HepG2 (cell line): Measurements from ENCODE around the gene BIVM. TPM values are rescaled to one million over a fixed set of nuclear protein-coding genes. Genes with fewer than 3 reads are reported as not detected.

Experiments
- ATM ChIP-seq: fragments of 450-650 bp; IDR thresholded peaks from 2 replicates; pipeline ENCODE4 v1.7.1; 2017; ENCODE audit warnings: mild to moderate bottlenecking, borderline replicate concordance
- BORCS8-MEF2B ChIP-seq: sonication (generic); formaldehyde crosslinking; IDR thresholded peaks from 2 replicates; pipeline ENCODE4 v1.8.0; 2022; ENCODE audit warnings: mild to moderate bottlenecking, missing genetic modification reagents
- DR1 ChIP-seq: sonication (generic); formaldehyde crosslinking; IDR thresholded peaks from 2 replicates; pipeline ENCODE4 v1.8.0; 2021; ENCODE audit warnings: mild to moderate bottlenecking, missing genetic modification reagents, inconsistent platforms
- HNRNPK ChIP-seq: fragments of 200-400 bp; formaldehyde crosslinking; IDR thresholded peaks from 2 replicates; pipeline ENCODE4 v1.6.1; 2018; ENCODE audit warnings: low read length, low read depth, moderate library complexity, mild to moderate bottlenecking; ENCODE audit not compliant: poor library complexity, severe bottlenecking
- KDM2A ChIP-seq: sonication (generic); formaldehyde crosslinking; IDR thresholded peaks from 2 replicates; pipeline ENCODE4 v1.4.0; 2020; ENCODE audit warnings: low read depth, missing genetic modification reagents, borderline replicate concordance
- MAFK ChIP-seq, 2 experiments: IDR thresholded peaks in 1 of 2; conservative IDR thresholded peaks in 1 of 2; 2 replicates each; pipeline ENCODE4 v1.6.1; 2011; ENCODE audit warnings: improper control_type of control experiment in 2 of 2, low read length in 2 of 2
- NFYB ChIP-seq: sonication (generic); formaldehyde crosslinking; IDR thresholded peaks from 2 replicates; pipeline ENCODE4 v1.4.0; 2020; ENCODE audit warnings: missing genetic modification reagents
- PATZ1 ChIP-seq: sonication (generic); formaldehyde crosslinking; IDR thresholded peaks from 2 replicates; pipeline ENCODE4 v1.4.0; 2020; ENCODE audit warnings: missing genetic modification reagents
- PAX8 ChIP-seq: sonication (generic); formaldehyde crosslinking; IDR thresholded peaks from 2 replicates; pipeline ENCODE4 v1.8.0; 2022; ENCODE audit warnings: mild to moderate bottlenecking, missing genetic modification reagents, borderline replicate concordance
- SNAPC2 ChIP-seq: sonication (generic); formaldehyde crosslinking; IDR thresholded peaks from 2 replicates; pipeline ENCODE4 v1.8.1; 2022; ENCODE audit warnings: mild to moderate bottlenecking, missing genetic modification reagents
- ZBTB7B ChIP-seq: sonication (generic); formaldehyde crosslinking; IDR thresholded peaks from 2 replicates; pipeline ENCODE4 v1.4.0; 2020; ENCODE audit warnings: missing genetic modification reagents
- ZMYM2 ChIP-seq: sonication (generic); formaldehyde crosslinking; IDR thresholded peaks from 2 replicates; pipeline ENCODE4 v1.8.0; 2022; ENCODE audit warnings: mild to moderate bottlenecking, missing genetic modification reagents
- ZNF136 ChIP-seq: sonication (generic); formaldehyde crosslinking; IDR thresholded peaks from 2 replicates; pipeline ENCODE4 v1.8.1; 2022; ENCODE audit warnings: low read depth, mild to moderate bottlenecking, moderate library complexity, missing genetic modification reagents
- ZNF44 ChIP-seq: sonication (generic); formaldehyde crosslinking; IDR thresholded peaks from 2 replicates; pipeline ENCODE4 v1.5.1; 2020; ENCODE audit warnings: mild to moderate bottlenecking, missing genetic modification reagents
- ZNF614 ChIP-seq: IDR thresholded peaks from 2 replicates; pipeline ENCODE4 v1.6.1; 2018; ENCODE audit warnings: missing biosample characterization, missing genetic modification reagents, inconsistent platforms, borderline replicate concordance
- ZNF687 ChIP-seq: sonication (generic); formaldehyde crosslinking; IDR thresholded peaks from 2 replicates; pipeline ENCODE4 v1.5.1; 2020; ENCODE audit warnings: mild to moderate bottlenecking, missing genetic modification reagents, moderate library complexity
- ZSCAN30 ChIP-seq: sonication (generic); formaldehyde crosslinking; IDR thresholded peaks from 2 replicates; pipeline ENCODE4 v1.5.0; 2020; ENCODE audit warnings: mild to moderate bottlenecking, missing genetic modification reagents
- polyA plus RNA-seq, 8 experiments: library from polyadenylated mRNA; depleted of rRNA in 3 of 8; stranded (reverse) in 7 of 8; unstranded in 1 of 8; fragments of >200 nt; fragmentation: Illumina TruSeq in 4 of 8; extraction: Trizol in 4 of 8; gene quantifications; 2 replicates each; pipeline versions ENCODE4 v1.2.1 to v1.2.3, GENCODE V29; 2011 to 2016; ENCODE audit warnings: low read depth in 4 of 8, missing spikeins in 1 of 8, mixed read lengths in 1 of 8; ENCODE audit not compliant: insufficient read depth in 1 of 8
- total RNA-seq, 5 experiments: library from RNA; depleted of rRNA; stranded (reverse); fragments of >200 nt; fragmentation: Illumina TruSeq; extraction: Trizol; gene quantifications; 2 replicates each; pipeline ENCODE4 v1.2.3, GENCODE V29; 2016; ENCODE audit warnings: low read depth in 1 of 5

Gene BIVM
- total and polyA plus RNA-seq, 2 of the 13 experiments (the other 11 are each of a cell fraction or from before 2014, with no cell fraction given), result 10.4 to 15.8 TPM

- peak; percentile 24; the same call in 1 of the 2 replicates for TF ChIP-seq DR1 (CRISPR knock-in tag)
- peak; percentile 71; the same call in 1 of the 2 replicates for TF ChIP-seq ZMYM2
- peak; percentile 65; the same call in 1 of the 2 replicates for TF ChIP-seq ZNF614 (CRISPR knock-in tag)
- TF ChIP-seq ATM, result no peak
- TF ChIP-seq BORCS8-MEF2B (CRISPR knock-in tag), result peak; percentile 54; the same call in 1 of the 2 replicates
- TF ChIP-seq HNRNPK, result peak; percentile 59
- TF ChIP-seq ZNF136 (CRISPR knock-in tag), result 0 out of 2 replicates have a peak, but pooled peaks have one; percentile 51
- peak; percentile 60 for TF ChIP-seq PATZ1 (CRISPR knock-in tag)
- peak; percentile 90 for TF ChIP-seq SNAPC2 (CRISPR knock-in tag)
- TF ChIP-seq PAX8 (CRISPR knock-in tag), result 0 out of 2 replicates have a peak, but pooled peaks have one; percentile 28
- peak; percentile 97 for TF ChIP-seq KDM2A (CRISPR knock-in tag)
- peak; percentile 82 for TF ChIP-seq ZBTB7B (CRISPR knock-in tag)
- TF ChIP-seq NFYB (CRISPR knock-in tag), result peak; percentile 34; the same call in 1 of the 2 replicates
- no peak for TF ChIP-seq MAFK (conservative IDR thresholded peaks at IDR 0.05 in 1 of 2, IDR thresholded peaks at IDR 0.05 in 1 of 2; ENCODE audit: low read length in 2 of 2)
- TF ChIP-seq ZNF44 (CRISPR knock-in tag), result no peak
- no peak for TF ChIP-seq ZSCAN30 (CRISPR knock-in tag)
- TF ChIP-seq ZNF687, result peak; percentile 89
Observed at GRCh38 chr13:102800145-102801041, 1.5 kb downstream of the BIVM start (continued).
